OCI-LY1 (cell line): ENCODE data around the gene DCBLD2.

Experiments used
- H2AFZ ChIP-seq: fragments of 200-600 bp; sonication (generic), shearing (Covaris generic); 2 replicates; pipeline ENCODE4 v1.6.0; 2014; ENCODE audit warnings: antibody characterized with exemption, mild to moderate bottlenecking, low read length
- H3F3A ChIP-seq: fragments of 200-600 bp; sonication (generic), shearing (Covaris generic); 2 replicates; pipeline ENCODE4 v1.6.0; 2014; ENCODE audit warnings: mild to moderate bottlenecking, antibody characterized with exemption, low read length, moderate library complexity; ENCODE audit not compliant: insufficient read depth
- H3K27ac ChIP-seq: fragments of 200-600 bp; sonication (generic); 2 replicates; pipeline ENCODE4 v1.5.1; 2014; ENCODE audit warnings: low read length, mixed run types, mild to moderate bottlenecking, low read depth; ENCODE audit not compliant: poor library complexity, severe bottlenecking
- H3K27me3 ChIP-seq: fragments of 200-600 bp; sonication (generic); 2 replicates; pipeline ENCODE4 v1.6.0; 2014; ENCODE audit warnings: antibody characterized with exemption, mild to moderate bottlenecking, low read length, moderate library complexity; ENCODE audit not compliant: insufficient read depth
- H3K36me3 ChIP-seq: fragments of 200-600 bp; sonication (generic); 2 replicates; pipeline ENCODE4 v1.6.1; 2014; ENCODE audit warnings: mild to moderate bottlenecking, antibody characterized with exemption, low read length, moderate library complexity, mixed read lengths; ENCODE audit not compliant: insufficient read depth
- H3K4me1 ChIP-seq: fragments of 200-600 bp; sonication (generic); 2 replicates; pipeline ENCODE4 v1.5.1; 2014; ENCODE audit warnings: mild to moderate bottlenecking, low read length, moderate library complexity; ENCODE audit not compliant: insufficient read depth, severe bottlenecking
- H3K4me2 ChIP-seq: fragments of 200-600 bp; sonication (generic), shearing (Covaris generic); 2 replicates; pipeline ENCODE4 v1.6.1; 2014; ENCODE audit warnings: low read length
- H3K4me3 ChIP-seq: fragments of 200-600 bp; sonication (generic); 2 replicates; pipeline ENCODE4 v1.5.1; 2014; ENCODE audit warnings: low read length, low read depth, mild to moderate bottlenecking, mixed read lengths; ENCODE audit not compliant: poor library complexity, severe bottlenecking
- H3K79me2 ChIP-seq: fragments of 200-600 bp; shearing (Covaris generic); 2 replicates; pipeline ENCODE4 v1.6.1; 2016; ENCODE audit warnings: mixed run types, low read length, mixed read lengths; ENCODE audit not compliant: insufficient read depth
- H3K9ac ChIP-seq: fragments of 200-600 bp; sonication (generic), shearing (Covaris generic); 2 replicates; pipeline ENCODE4 v1.6.1; 2014; ENCODE audit warnings: mild to moderate bottlenecking, low read length, mixed read lengths
- H3K9me2 ChIP-seq: fragments of 200-600 bp; sonication (generic), shearing (Covaris generic); 2 replicates; pipeline ENCODE4 v1.6.1; 2014; ENCODE audit warnings: low read depth, mild to moderate bottlenecking, low read length, mixed read lengths
- H3K9me3 ChIP-seq: fragments of 200-600 bp; shearing (Covaris generic); 2 replicates; pipeline ENCODE4 v1.6.1; 2014; ENCODE audit warnings: low read length, mixed read lengths
- H4K20me1 ChIP-seq: fragments of 200-600 bp; sonication (generic), shearing (Covaris generic); 2 replicates; pipeline ENCODE4 v1.6.0; 2016; ENCODE audit warnings: mild to moderate bottlenecking, low read length; ENCODE audit not compliant: insufficient read depth
- CTCF ChIP-seq: fragments of 200-600 bp; sonication (generic), shearing (Covaris generic); IDR thresholded peaks from 2 replicates; pipeline ENCODE4 v1.5.1; 2017; ENCODE audit warnings: mild to moderate bottlenecking, antibody characterized with exemption, low read length, moderate library complexity, mixed read lengths
- EZH2 ChIP-seq: fragments of 200-600 bp; sonication (generic), shearing (Covaris generic); IDR thresholded peaks from 2 replicates; pipeline ENCODE4 v1.8.0; 2017; ENCODE audit warnings: borderline replicate concordance, mixed run types, mild to moderate bottlenecking, antibody characterized with exemption, low read length, moderate library complexity, mixed read lengths

Gene DCBLD2, protein sequence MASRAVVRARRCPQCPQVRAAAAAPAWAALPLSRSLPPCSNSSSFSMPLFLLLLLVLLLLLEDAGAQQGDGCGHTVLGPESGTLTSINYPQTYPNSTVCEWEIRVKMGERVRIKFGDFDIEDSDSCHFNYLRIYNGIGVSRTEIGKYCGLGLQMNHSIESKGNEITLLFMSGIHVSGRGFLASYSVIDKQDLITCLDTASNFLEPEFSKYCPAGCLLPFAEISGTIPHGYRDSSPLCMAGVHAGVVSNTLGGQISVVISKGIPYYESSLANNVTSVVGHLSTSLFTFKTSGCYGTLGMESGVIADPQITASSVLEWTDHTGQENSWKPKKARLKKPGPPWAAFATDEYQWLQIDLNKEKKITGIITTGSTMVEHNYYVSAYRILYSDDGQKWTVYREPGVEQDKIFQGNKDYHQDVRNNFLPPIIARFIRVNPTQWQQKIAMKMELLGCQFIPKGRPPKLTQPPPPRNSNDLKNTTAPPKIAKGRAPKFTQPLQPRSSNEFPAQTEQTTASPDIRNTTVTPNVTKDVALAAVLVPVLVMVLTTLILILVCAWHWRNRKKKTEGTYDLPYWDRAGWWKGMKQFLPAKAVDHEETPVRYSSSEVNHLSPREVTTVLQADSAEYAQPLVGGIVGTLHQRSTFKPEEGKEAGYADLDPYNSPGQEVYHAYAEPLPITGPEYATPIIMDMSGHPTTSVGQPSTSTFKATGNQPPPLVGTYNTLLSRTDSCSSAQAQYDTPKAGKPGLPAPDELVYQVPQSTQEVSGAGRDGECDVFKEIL

GRCh38 chr3:98901392-98902350 lies at the start of gene DCBLD2:
Gene DCBLD2 (minus strand): TSS chr3:98901695. CDS start chr3:98901326, 369 bp downstream.
- Histone ChIP-seq H3K79me2 (no peaks in the 10 kb centered on the region), H3K9ac (no peak within 1 kb of the TSS)

DNA sequence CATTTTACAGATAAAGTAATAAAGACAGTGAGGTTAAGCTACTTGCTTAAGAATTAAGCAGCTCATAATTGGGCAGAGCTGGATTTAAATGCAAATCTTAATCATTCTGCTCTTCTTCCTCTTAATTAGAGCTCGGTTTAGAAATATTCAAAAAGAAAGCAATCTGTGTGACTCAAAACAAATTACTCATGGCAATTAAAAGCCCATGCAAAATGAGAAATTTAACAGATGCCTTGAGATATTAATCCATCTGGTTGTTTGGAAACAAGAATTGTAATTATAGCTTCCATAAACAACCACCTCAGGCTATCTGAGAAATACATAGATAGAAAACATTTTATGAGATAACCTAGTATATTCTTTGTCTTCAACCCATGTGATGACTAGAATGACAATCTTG lies 44.2 kb upstream of the DCBLD2 start:
- Histone ChIP-seq H3K4me2 (no peak overlapping the region), H3K36me3 (no peaks in the 10 kb centered on the region), H3K4me3 (no peak overlapping the region), H2AFZ (no peak overlapping the region), H3K27me3 (no peaks in the 10 kb centered on the region), H3K9me2 (no peaks in the 10 kb centered on the region), H3K79me2 (no peaks in the 10 kb centered on the region), H3K4me1 (no peaks in the 10 kb centered on the region), H3K9me3 (no peaks in the 10 kb centered on the region), H4K20me1 (no peaks in the 10 kb centered on the region), H3K27ac (no peak overlapping the region), H3K9ac (no peak overlapping the region), H3F3A (no peaks in the 10 kb centered on the region)
- TF ChIP-seq CTCF (no peak), EZH2 (no peak)

More at GRCh38 chr3:98901392-98902350, at the start of gene DCBLD2:
- Histone ChIP-seq H3K4me3 (no peak within 1 kb of the TSS), H3K4me1 (no peaks in the 10 kb centered on the region), H3K27ac (no peak within 1 kb of the TSS), H2AFZ (no peak within 1 kb of the TSS), H4K20me1 (no peaks in the 10 kb centered on the region), H3K36me3 (no peaks in the 10 kb centered on the region), H3K9me2 (no peaks in the 10 kb centered on the region), H3K4me2 (no peak within 1 kb of the TSS), H3F3A (no peaks in the 10 kb centered on the region), H3K9me3 (no peaks in the 10 kb centered on the region), H3K27me3 (no peaks in the 10 kb centered on the region)
- no peak for TF ChIP-seq EZH2
- TF ChIP-seq CTCF = no peak

DNA sequence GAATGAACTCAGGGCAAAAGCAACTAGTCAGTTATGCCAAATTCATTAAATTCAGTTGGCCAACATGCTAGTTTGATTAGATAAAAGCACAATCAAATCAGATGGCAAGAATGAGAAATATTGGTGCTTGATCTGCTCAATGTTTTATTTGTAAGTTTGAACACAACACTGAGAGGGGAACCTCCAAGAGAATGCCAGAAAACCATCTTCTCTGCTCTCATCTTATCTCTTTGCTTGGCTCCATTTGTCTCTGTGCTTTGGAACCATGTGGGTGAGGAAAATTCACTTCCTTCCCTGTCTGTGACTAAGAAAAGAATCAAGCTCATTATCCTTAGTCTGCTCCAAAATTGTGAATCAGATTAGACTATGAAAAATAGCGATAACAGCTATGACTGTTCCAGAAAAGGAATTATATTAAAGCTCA lies 43.6 kb upstream of the DCBLD2 start:
- Histone ChIP-seq H3K9me2 (no peaks in the 10 kb centered on the region), H3K36me3 (no peaks in the 10 kb centered on the region), H3K9me3 (no peaks in the 10 kb centered on the region), H3K79me2 (no peaks in the 10 kb centered on the region), H3K4me3 (no peak overlapping the region), H3K4me1 (no peaks in the 10 kb centered on the region), H2AFZ (no peak overlapping the region), H4K20me1 (no peaks in the 10 kb centered on the region), H3K27me3 (no peaks in the 10 kb centered on the region), H3K4me2 (no peak overlapping the region), H3K27ac (no peak overlapping the region), H3F3A (no peaks in the 10 kb centered on the region), H3K9ac (no peak overlapping the region)
- no peak for TF ChIP-seq CTCF
- no peak for TF ChIP-seq EZH2
